ENCODE data around the gene FNDC3B.

DNA sequence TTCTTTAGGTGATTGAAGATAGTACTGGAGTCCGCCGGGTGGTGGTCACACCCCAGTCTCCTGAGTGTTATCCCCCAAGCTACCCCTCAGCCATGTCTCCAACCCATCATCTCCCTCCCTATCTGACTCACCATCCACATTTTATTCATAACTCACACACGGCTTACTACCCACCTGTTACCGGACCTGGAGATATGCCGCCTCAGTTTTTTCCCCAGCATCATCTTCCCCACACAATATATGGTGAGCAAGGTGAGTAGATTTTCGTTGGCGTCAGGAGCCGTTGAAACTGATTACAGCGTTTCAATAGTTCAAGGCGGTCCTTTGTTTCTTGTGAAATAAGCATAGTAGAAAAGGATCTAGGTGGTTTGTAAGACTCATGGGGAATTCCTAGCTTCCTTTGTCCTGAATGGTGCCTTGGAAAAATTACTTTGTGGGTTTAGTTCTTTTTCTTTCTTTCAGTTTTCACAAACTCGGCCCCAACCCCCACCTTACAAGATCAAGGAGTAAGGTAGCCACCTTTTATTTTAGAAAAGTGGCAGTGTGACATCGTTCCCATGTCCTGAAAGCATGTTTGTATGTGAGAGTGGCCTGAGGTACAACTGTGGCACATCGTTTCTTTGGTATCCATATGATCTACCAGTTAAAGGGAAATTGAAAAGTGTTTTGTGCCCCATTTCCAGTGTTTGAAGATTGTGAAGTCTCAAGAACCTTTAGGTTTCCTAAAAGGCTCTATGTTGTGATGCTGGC lies 208.3 kb downstream of the FNDC3B start:
- TF ChIP-seq CTCF (IDR thresholded peaks at IDR 0.05) (no peak), POLR2A (IDR thresholded peaks at IDR 0.05) (no peak)

Measured in testis (tissue), 2 donors.